Activated CD8-positive, alpha-beta T cell treated with anti-CD3 and anti-CD28 coated beads for 36 hours (primary cell): ENCODE data around the gene TMC4. TPM values are rescaled to one million over a fixed set of nuclear protein-coding genes. Genes with fewer than 3 reads are reported as not detected.
A peak's percentile ranks its signal among the peaks of the same experiment; 100 is the strongest.

Experiments
- ATAC-seq: fragments of 200-7000 bp; cut with Tn5 transposase; one replicate; pipeline ENCODE4 v1.10.0; 2021; ENCODE audit warnings: mild to moderate bottlenecking, moderate library complexity
- CTCF ChIA-PET: fragments of 350-600 bp; sonication (Branson Sonifier 250); formaldehyde crosslinking; loops from one replicate; lab custom pipeline; 2021; ENCODE audit warnings: antibody characterized with exemption; lab: Charles Lee
- POLR2A ChIA-PET: fragments of 350-600 bp; sonication (Branson Sonifier 250); formaldehyde crosslinking; loops from one replicate; lab custom pipeline; 2021; ENCODE audit warnings: antibody characterized with exemption; lab: Charles Lee
- DNase-seq: peaks from one replicate; pipeline ENCODE4 v3.0.0-alpha.2; 2020
- H3K27ac Mint-ChIP-seq: one replicate; pipeline ENCODE4 v1.8.0; 2021; ENCODE audit warnings: mild to moderate bottlenecking, mixed read lengths
- H3K27me3 Mint-ChIP-seq: one replicate; pipeline ENCODE4 v1.8.0; 2021; ENCODE audit warnings: mixed read lengths
- H3K36me3 Mint-ChIP-seq: one replicate; pipeline ENCODE4 v1.8.0; 2021; ENCODE audit warnings: low read depth, mixed read lengths
- H3K4me1 Mint-ChIP-seq: one replicate; pipeline ENCODE4 v1.8.0; 2021; ENCODE audit warnings: low read depth, mixed read lengths
- H3K4me3 Mint-ChIP-seq: one replicate; pipeline ENCODE4 v1.8.0; 2021; ENCODE audit warnings: mild to moderate bottlenecking, moderate library complexity, mixed read lengths
- H3K9me3 Mint-ChIP-seq: one replicate; pipeline ENCODE4 v1.8.0; 2021; ENCODE audit warnings: mixed read lengths
- CTCF ChIP-seq: fragments of 200-600 bp; IDR thresholded peaks from one replicate; pipeline ENCODE4 v1.8.0; 2022; ENCODE audit warnings: antibody characterized with exemption, mild to moderate bottlenecking
- intact Hi-C: fragments of 100-400 bp; cut with micrococcal nuclease; formaldehyde crosslinking; loops from one replicate; pipeline ENCODE4 v1.10.0; 2022
- total RNA-seq, 2 experiments: library from RNA; stranded (reverse); gene quantifications; one replicate each; pipeline ENCODE4 v1.2.3, GENCODE V29; 2021

TMC4 gene
- total RNA-seq, 2 experiments from 2014 or later, result 0.54 TPM; not detected in 1

- intact Hi-C loops, result no loop called here
- DNase-seq (no peak), ATAC-seq (no peak)
- no peaks in the 10 kb centered on the region for H3K27me3 Mint-ChIP-seq
- peaks cover 16% of the 10 kb centered on the region for H3K4me1 Mint-ChIP-seq
- peaks cover 16% of the 10 kb centered on the region for H3K36me3 Mint-ChIP-seq
- no peak overlapping the region for H3K27ac Mint-ChIP-seq
- ChIA-PET CTCF (no interaction called here), POLR2A (interaction anchor here (0.7 to 18.7 kb wide), 2 partner anchors 13 to 262 kb away, joined by 5 to 419 read pairs; partner anchors contain the start of gene RPS9)
- no peak for TF ChIP-seq CTCF
- H3K4me3 Mint-ChIP-seq, result peak overlapping the region; percentile 75
- H3K9me3 Mint-ChIP-seq, result no peaks in the 10 kb centered on the region
These were observed 20.1 kb upstream of the TMC4 start for GRCh38 chr19:54193011-54193410.

- no peak for TF ChIP-seq CTCF
- H3K9me3 Mint-ChIP-seq, result no peaks in the 10 kb centered on the region
- peaks cover 26% of the 10 kb centered on the region for H3K4me1 Mint-ChIP-seq
- CTCF ChIA-PET, result interaction anchor here (1.3 to 1.7 kb wide), 2 partner anchors 18 to 74 kb away, joined by 3 to 4 read pairs; no protein-coding TSS in a partner anchor
- H3K27me3 Mint-ChIP-seq, result no peaks in the 10 kb centered on the region
- DNase-seq (no peak), ATAC-seq (no peak)
- peaks cover 21% of the 10 kb centered on the region for H3K36me3 Mint-ChIP-seq
- intact Hi-C loops, result no loop called here
- peak overlapping the region; percentile 87 for H3K27ac Mint-ChIP-seq
- peak overlapping the region; percentile 75 for H3K4me3 Mint-ChIP-seq
- POLR2A ChIA-PET, result interaction anchor here (0.7 to 18.7 kb wide), 4 partner anchors 14 to 263 kb away, joined by 4 to 419 read pairs (median 5); partner anchors contain the start of genes CNOT3, LENG1 and RPS9
These were observed 19.0 kb upstream of the TMC4 start for GRCh38 chr19:54191811-54192453.

GRCh38 chr19:54191011-54191810, 18.3 kb upstream of the TMC4 start, which contains the start of gene TSEN34:
TSS of gene TSEN34 (plus strand) at chr19:54191308. CDS start at chr19:54191365, 57 bp downstream.
- Mint-ChIP-seq H3K36me3 (peaks cover 27% of the 10 kb centered on the region), H3K4me3 (peak within 1 kb of the TSS; percentile 75), H3K27ac (peak within 1 kb of the TSS; percentile 95), H3K27me3 (no peaks in the 10 kb centered on the region), H3K9me3 (no peaks in the 10 kb centered on the region), H3K4me1 (peaks cover 28% of the 10 kb centered on the region)
- DNase-seq (peak; percentile 91), ATAC-seq (peak; percentile 26)
- ChIA-PET CTCF (interaction anchor here (1.0 to 1.7 kb wide), 3 partner anchors 8 to 75 kb away, joined by 3 to 4 read pairs (median 3); no protein-coding TSS in a partner anchor), POLR2A (interaction anchor here (1.3 to 18.7 kb wide), 3 partner anchors 15 to 53 kb away, joined by 4 to 419 read pairs (median 5); partner anchors contain the start of genes CNOT3, LENG1 and RPS9)
- intact Hi-C loops, result no loop called here
- TF ChIP-seq CTCF, result no peak

GRCh38 chr19:54190503-54191010, 17.6 kb upstream of the TMC4 start:
- Mint-ChIP-seq H3K4me3 (peak overlapping the region; percentile 75), H3K27me3 (no peaks in the 10 kb centered on the region), H3K27ac (peak overlapping the region; percentile 95), H3K9me3 (no peaks in the 10 kb centered on the region), H3K4me1 (peaks cover 28% of the 10 kb centered on the region), H3K36me3 (peaks cover 29% of the 10 kb centered on the region)
- TF ChIP-seq CTCF, result no peak
- ATAC-seq (peak; percentile 67), DNase-seq (peak; percentile 100)
- ChIA-PET CTCF (interaction anchor here (1.0 to 1.7 kb wide), 2 partner anchors 9 to 17 kb away, joined by 3 to 4 read pairs; no protein-coding TSS in a partner anchor), POLR2A (interaction anchor here (1.9 to 18.7 kb wide), 2 partner anchors 15 to 52 kb away, joined by 5 to 419 read pairs; partner anchors contain the start of genes CNOT3 and RPS9)
- intact Hi-C loops, result loop anchor here (1.0 kb wide), 1 partner anchor 10 kb away; the partner anchor contains the start of gene RPS9
